HCEC 1CT (cell line): Measurements from ENCODE around the gene C5.
"Not testable (repeated sequence)": the region's sequence is repeated elsewhere in the genome, so short reads cannot be mapped to it uniquely, and the experiment has no call there.

Experiments used
- DNase-seq: peaks from one replicate; pipeline ENCODE4 v3.0.0-alpha.2; 2017

C5 gene

DNA sequence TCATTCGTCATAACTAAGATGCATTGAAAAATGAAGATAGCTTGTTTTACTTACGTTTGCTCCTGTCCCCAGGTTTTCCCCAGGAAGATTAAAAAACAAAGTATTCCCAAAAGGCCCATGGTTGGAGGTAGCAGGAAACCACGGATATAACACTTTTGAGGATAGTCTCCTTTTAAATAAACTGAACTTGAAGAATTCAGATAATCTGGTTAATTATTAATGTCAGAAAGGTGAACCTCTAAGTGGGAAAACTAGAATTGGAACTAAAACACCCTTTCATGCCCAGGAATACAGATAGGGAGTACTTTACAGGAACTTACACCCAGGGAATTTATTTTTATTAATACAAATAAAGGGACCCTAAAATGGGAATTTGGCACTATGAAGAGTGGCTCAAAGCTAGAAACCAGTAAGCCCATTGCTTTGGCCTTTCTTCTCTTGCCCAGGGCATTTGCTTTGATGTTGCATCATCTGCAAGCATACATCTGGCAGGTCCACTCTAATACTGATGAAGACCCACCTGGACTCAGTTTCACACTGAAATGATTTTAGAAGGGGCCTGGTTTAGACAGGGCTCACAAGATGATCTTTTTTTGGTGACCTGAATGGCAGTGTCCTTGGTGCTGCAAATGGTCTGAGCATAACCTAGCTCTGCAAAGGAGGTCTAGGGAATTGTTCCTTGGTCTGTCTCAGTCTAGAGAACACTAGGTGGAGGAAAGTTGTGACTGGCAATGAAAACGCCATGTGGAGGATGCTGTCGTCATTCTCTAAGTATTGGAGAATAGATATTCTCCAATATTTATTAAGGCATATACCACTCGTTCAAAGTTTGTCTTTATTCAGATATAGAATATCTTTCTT, at the start of gene C5:
Gene C5 (minus strand): TSS at position 148 of the 861 bp plus-strand sequence. CDS start 29 bp downstream, at position 119.
- no peak for DNase-seq

DNA sequence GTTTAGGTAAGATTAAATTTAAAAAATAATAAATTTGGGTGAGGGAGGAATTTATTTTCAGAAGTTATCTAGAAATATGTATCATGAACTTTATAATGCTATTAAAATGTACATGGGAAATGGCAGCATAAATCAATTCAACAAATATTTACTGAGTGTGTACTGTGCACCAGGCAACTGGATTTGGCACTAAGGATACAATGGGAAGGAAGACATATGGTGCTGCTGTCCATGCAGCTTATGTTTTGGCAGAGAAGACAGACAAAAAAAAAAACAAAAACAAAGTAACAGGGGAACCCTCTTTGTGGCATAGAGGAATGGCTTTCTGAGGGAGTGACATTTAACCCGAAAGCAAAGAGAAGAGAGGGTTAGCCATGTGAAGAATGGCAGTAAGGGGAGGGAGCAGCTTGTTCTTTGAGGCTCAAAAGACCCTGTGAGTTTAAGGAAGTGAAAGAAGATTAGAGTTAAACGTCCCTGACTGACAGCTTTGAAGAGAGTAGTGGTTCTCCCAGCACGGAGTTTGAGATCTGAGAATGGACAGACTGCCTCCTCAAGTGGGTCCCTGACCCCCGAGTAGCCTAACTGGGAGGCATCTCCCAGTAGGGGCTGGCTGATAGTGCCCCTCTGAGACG, 48.6 kb upstream of the C5 start:
- no peak for DNase-seq

DNA sequence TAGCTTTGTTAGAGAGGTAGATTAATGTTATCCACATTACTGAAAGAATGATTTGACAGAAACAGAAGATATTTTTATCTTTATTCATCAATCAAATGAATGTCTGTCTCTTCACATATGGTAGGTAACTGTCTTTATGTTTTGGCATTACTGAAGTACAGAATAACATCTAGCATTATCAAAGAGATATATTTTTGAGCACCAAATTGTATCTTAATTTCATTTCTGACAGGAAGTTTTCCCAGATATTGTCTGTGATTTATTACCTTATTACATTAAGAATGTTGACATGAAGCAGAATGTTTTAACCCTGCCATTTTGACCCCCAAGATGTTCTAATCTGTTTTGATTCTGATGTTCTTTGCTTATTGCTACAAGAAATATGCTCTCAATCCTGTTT, 45.0 kb upstream of the C5 start:
- DNase-seq = no peak

DNA sequence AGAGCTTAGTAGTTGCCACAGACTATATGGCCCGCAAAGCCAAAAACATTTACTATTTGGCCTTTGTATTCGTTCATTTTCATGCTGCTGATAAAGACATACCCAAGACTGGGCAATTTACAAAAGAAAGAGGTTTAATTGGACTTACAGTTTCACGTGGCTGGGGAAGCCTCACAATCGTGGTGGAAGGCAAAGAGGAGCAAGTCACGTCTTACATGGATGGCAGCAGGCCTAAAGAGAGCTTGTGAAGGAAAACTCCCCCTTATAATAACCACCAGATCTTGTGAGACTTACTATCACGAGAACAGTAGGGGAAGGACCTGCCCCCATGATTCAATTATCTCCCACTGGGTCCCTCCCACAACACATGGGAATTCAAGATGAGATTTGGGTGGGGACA, 40.7 kb upstream of the C5 start:
- not testable (repeated sequence) for DNase-seq

DNA sequence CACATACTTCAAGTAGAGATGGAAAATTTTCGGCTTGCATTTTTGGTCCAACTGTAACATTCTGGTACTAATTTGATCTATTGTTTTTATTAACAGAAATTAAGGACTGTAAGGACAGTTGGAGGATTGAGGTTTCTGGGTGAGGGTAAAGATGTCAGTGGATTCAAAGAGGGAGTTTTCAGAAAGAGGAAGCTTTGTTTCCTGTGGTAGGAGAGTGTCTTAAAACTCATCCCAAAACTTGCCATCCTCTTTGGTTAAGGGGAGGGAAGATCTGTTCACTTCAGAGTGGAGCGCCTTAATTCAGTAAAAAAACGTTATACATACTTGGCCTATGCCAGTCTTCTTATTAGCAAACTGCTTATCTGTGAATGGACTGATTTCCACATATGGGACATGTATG, 38.5 kb upstream of the C5 start:
- no peak for DNase-seq

DNA sequence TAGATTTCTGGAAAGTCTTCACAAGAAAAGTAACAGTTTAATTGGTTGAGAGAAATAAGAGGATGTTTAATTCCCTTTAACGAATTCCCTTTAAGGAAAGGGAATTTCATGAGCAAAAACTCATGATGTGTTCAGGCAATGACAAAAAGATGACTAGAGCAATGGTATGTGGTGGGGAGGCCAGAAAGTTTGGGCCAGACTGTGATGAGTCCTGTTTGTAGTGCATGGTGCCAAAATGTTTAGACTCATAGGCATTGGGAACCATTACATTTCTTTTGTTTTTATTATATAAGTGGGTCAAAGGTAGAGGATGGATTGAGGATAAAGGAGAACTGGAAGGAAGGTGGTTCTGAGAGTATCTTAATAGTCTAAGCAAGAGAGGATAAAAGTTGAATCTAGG, 35.6 kb upstream of the C5 start:
- peak; percentile 55 for DNase-seq

DNA sequence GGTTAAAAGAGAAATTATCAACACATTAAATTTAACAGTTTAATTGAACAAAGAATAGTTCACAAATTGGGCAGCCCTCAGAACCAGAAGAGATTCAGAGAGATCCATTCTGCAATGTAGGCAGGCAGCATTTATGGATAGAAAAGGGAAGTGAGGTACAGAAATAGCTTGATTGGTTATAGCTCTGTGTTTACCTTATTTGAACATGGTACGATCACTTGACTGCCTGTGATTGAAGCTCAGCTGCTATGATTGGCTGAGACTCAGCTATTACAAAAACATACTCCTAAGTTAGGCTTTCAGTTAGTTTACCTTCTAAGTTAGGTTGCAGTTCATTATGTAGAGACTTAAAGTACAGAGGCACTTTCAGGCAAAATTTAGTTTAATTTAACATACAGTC, 32.0 kb upstream of the C5 start:
- no peak for DNase-seq

DNA sequence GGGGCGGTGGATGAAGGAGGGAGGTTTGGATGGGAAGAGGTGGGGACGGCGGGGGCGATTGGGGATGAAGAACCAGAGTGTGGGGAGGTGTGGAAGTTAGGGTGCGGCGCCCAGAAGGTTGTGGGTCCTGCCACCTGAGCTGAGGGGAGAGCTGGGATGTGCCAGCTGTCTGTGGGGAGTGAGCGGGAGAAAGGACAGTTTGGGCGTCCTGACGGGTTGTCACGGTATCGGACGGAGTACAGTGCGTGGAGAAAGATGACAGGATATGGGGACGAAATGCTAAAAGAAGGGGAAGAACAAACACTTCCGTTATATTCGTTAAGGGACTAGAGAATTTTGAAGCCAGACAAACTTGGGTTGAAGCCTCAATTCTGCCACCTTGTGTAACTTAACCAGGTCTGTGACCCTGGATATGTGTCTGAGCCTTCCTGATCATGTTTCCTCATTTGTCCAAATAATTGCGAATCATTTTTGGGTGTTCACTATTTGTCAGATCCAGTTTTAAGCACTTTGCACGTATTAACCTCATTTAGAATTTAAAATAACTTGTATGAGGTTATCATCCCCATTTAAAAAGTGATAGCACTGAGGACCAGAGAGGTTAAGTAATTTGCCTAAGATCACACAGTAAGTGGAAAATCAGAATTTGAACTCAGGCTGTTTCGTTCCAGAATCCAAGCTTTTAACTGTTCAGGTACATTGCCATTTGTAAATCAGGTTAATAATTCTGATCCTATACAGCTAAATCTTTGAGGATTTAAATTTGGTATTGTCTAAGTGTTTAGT, 25.4 kb upstream of the C5 start:
- DNase-seq = peak; percentile 38

DNA sequence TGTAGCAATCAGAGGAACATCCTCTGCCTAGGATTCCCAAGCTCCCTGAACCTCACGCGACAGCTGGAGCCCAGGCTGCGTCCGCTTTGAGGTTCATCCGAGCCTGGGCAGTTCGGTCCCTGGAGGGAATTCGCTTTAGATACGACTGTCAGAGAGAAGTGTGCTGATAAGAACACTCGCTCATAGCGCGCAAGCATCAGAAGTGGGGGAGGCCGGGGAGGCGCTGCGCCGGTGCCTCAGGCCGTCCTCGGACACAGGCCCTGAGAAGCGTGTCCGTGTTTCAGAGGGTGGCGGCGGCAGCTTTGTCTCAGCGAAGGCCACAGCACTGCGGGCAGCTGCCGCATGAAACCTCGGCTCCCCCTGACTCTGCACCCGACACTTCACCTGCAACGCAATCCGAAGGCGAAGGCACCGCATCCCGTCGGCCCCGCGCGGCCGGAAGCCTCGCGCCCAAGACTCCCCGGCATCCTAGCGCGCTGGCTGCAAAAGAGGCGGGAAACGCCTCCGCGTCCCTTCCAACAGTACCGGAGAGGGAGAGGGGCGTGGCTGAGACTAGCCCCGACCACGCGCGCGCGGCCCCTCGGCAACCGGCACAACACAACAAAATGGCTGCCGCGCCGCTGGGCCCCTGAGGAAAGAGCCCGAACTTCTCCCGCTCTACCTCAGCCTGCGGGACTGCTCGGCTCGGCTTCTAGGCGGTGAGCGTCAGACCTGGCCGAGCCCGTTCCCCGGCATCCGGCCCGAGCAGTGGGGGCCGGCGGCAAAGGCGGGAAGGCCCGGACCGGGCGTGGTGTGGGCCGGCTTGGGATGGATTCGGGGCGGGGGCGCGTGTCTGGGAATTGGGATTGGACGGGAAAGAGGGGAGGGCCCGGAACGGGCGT, 24.5 kb upstream of the C5 start, which contains the start of gene CNTRL:
Gene CNTRL (plus strand): TSS at position 586 of the 881 bp plus-strand sequence. CDS start 13,372 bp downstream, outside the sequence.
- peak; percentile 88 for DNase-seq

DNA sequence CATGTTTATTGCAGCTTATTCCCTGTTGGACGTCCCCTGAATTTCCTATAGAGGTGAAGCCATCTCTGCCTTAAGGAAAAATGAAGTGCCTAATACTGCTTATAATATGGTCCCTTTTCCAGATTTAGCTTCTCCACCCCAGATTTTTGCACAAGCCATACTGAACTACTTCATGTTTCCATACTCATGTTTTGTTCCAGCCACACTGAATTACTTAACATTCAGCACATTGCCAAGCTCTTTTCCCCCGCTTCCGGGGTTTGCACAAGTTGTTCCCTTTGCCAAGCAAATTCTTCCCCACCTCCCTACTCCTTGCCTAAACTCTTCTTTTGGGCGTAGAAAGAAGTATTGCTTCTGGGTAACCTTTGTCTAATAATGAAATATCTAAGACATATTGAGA, 23.0 kb upstream of the C5 start:
- DNase-seq = peak; percentile 32

DNA sequence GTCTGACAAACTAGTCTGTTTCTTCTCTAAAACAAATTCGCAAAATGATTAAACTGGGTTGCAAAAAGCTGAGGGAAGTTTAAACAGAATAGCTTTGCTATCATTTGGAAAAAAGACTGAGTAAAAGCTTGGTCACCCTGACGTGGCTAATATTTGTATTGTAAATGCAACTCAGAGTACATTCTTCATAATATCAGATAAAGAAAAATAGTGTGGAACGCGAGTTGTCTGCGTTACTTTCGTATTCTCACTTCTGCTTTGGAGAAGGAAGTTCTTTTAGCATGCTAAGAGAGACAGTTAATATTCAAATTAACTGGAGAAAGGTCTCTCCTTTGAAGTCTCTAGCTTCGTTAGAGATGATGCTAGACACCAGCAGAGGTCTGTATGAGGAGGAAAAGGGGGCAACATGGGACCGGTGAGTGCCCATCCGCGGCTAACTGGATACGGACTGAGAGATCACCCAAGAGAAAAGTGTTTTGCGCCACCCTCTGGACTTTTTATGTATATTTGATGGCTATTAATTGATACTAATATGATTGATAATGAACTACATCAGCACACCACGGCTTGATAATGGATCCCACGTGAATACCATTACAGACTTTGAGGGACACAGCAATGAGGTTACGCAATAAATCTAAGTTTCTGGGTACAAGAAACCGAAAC, 21.8 kb upstream of the C5 start:
- no peak for DNase-seq

DNA sequence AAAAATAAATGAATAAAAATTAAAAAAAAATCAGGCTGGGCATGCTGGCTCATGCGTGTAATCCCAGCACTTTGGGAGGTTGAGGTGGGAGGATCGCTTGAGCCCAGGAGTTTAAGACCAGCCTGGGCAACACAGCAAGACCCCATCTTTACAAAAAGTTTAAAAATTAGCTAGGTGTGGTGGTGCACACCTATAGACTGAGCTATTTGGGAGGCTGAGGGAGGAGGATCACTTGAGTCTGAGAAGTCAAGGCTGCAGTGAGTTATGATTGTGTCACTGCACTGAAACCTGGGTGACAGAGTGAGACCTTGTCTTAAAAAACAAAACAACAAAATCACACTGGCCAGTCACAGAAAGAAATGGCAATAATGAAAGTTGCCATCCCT, 21.3 kb upstream of the C5 start:
- no peak for DNase-seq

DNA sequence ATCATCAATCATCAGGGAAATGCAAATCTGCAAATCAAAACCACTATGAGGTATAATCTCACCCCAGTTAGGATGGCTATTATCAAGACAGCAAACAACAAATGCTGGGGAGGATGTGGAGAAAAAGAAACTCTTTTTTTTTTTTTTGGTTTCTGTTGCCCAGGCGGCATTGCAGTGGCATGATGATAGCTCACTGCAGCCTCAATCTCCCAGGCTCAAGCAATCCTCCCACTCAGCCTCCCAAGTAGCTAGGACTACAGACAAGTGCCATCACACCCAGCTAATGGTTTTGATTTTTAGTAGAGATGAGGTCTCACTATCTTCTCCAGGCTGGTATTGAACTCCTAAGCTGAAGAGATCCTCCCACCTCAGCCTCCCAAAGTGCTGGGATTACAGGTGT, 19.3 kb upstream of the C5 start:
- no peak for DNase-seq

DNA sequence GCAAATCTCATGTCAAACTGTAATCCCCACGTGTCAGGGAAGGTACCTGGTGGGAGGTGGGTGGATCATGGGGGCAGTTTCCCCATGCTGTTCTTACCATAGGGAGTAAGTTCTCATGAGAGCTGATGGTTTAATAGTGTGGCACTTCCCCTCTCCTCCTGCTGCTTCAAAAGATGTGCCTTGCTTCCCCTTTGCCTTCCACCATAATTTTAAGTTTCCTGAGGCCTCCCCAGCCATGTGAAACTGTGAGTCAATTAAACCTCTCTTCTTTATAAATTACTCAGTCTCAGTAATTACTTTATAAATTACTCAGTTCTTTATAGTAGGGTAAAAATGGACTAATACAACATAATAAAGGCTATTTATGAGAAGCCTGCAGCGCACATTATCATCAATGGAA, 17.6 kb upstream of the C5 start:
- DNase-seq = no peak

DNA sequence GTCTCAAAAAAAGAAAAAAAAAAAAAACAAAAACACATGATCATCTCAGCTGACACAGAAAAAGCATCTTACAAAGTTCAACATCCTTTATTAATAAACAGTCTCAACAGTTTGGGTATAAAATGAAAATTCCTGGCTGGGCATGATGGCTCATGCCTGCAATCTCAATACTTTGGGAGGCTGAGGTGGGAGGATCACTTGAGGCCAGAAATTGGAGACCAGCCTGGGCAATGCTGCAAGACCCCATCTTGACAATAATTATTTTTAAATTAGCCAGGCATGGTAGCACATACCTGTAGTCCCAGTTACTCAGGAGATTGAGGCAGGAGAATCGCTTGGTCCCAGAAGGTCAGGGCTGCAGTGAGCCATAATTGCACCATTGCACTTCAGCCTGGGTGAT, 16.8 kb upstream of the C5 start:
- DNase-seq = no peak

DNA sequence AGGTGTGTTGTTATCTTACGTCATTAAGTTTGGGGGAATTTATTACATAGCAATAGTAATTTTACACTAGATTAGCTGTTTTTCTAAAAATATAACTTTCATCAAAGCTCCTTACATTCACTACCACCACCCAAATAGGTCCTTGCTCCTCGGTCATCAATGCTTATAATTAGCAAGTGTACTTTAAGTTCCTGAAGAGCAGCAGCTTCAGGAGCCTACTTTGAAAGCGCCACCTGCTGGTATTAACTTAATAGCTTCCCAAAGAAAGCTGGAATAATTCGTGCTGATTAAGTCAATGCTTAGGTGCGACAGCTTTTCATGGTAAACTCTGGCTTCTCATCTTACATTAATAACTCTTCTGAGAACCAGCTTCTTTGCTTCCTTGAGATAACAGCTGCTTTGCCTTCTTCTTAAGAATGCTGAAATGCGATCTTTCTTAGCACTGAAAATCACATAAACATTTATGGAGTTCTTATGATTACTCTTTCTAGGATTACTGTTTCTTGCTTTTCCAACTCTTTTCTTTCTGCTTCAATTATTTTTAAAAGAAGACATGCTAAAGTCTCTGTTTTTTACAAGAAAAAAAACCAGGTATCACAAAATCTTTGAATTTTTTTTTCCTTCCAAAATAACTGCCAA, 10.0 kb upstream of the C5 start:
- peak; percentile 57 for DNase-seq

DNA sequence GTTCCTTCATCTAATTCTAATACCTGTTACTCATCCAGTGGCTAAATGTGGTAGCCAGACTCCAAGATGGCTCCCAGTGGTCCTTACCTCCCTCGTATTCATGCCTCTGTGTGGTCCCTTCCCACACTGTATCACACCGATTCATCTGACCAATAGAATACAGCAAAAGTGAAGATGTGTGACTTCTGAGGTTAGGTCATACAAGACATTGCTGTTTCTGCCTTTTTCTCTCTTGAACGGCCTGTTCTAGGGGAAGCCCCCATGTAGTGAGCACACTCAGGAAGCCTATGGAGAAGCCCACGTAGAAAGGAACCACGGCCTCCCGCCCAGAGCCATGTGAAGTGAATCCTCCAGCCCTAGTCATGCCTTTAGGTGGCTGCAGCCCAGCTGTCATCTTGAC, 9.4 kb upstream of the C5 start:
- no peak for DNase-seq

DNA sequence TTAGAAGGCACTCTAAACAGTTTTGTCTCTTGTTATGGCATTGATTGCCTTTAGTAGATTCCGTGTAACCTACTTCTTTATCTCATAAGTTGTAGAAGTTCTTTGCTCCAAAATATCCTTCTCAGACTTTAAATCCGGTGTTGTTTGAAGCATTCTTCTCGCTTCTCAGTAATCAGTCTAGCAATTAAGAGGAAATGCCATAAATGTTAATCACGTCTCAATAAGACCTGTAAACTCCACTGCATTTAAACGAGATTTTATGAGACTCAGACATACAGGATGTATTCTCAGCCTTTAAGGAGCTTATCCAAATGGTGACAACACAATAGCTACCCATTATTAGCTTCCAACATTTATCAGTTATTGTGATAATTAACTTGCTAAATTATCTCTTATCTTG, 7.7 kb upstream of the C5 start:
- no peak for DNase-seq

DNA sequence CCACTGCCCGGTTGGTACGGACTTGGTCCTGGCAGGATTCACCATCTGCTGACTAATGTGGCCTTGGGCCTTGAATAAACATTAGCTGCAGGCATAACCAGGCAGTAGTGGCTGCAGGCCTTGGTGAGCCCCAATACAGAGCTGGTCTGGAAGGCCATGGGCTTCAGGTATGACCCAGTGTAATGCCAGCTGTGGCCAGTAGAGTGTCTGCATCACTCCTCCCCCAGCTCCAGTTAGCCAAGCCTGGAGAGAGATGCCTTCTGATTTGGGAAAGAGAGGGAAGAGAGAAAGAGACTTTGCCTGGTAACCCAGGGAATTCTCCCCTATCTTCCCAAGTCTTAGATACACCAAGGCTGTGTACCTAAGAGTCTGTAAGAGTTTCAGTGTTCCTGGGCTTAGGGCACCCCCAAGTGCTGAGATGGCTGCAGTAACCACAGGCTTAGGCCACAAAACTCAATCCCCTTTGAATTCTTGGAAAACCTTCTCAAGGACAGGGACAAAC, 5.6 kb upstream of the C5 start:
- DNase-seq = peak; percentile 17

DNA sequence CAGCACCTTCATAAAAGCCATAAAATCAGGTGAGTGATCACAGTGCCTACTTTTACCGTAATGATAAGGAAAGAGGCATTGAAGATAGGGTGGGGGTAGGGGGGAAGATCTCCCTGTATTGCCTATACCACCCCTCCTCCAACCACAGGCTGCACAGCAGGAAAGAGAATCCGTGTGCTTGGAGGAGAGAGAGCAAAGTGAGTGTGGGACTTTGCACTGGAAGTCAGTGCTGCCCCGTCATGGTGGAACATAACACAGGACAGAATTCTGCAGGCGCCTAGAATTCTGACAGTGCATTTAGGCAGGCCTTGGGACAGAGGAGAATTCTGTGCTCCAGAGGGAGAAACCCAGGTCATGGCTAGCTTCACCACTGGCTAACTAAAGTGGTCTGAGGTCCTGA, 3.5 kb upstream of the C5 start:
- DNase-seq = no peak

DNA sequence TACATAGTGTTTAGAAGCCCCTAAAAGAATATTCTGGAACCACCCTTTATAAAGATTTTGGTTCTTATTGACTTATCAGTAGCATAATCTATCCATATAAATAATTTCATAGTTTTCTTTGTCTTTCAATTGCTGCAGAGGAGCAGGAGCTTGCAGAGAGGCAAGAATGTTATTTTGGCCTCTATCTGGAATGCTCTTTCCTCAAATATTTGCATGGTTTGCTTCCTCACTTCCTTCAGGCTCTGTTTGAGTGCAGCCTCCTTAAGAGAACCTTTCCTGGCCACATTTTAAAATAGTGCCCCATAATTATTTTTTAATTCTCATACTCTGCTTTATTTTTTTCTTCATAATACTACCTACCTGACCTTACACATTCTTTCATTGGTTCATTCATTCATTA, 1.5 kb downstream of the C5 start:
- DNase-seq = no peak
